ENCODE results near the gene ORC1. TPM values are rescaled to one million over a fixed set of nuclear protein-coding genes. Genes with fewer than 3 reads are reported as not detected.

The ORC1 gene
- total RNA-seq, 1 experiment from 2014 or later: 14.0 TPM

DNA sequence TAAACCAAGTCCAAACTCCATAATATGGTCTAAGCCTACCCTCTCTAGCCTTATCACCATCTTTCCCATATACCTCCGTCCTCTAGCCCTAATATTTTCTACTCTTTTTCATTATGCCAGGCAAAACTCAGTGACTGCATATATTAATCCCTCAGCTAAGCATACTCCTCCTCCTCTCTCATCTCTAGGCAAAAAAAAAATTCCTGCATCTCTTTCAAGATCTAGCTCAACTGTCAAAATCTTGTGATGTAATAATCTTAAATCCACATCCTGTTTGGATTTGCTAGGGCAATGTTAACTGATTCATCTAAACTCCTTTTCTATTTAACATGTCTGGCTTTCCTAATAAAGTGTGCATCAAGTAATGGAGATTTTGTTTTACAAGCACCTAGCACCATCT, 20.6 kb upstream of the ORC1 start:
- H3K27me3 Mint-ChIP-seq (ENCODE audit: insufficient read depth, unreplicated experiment): no peaks in the 10 kb centered on the region
- Histone ChIP-seq H3K36me3 (ENCODE audit: control insufficient read depth, insufficient read depth, low read length) (no peaks in the 10 kb centered on the region), H3K4me3 (ENCODE audit: low read depth, low read length) (no peak overlapping the region), H3K27me3 (replicated peaks; ENCODE audit: control insufficient read depth, insufficient read depth, low read length) (no peaks in the 10 kb centered on the region), H3K9me3 (no peaks in the 10 kb centered on the region), H3K4me1 (no peaks in the 10 kb centered on the region)
- intact Hi-C loops (cut with micrococcal nuclease; ENCODE audit: unreplicated experiment): no loop called here
- no peak for DNase-seq
- ChIA-PET CTCF (no interaction called here), POLR2A (no interaction called here)
- H3K9me3 Mint-ChIP-seq (ENCODE audit: unreplicated experiment): no peaks in the 10 kb centered on the region
- H3K36me3 Mint-ChIP-seq (ENCODE audit: insufficient read depth, unreplicated experiment): peaks cover 26% of the 10 kb centered on the region
- no TSS peak for BruUV-seq (replicated peaks)
- TF ChIP-seq, protein P1, sequence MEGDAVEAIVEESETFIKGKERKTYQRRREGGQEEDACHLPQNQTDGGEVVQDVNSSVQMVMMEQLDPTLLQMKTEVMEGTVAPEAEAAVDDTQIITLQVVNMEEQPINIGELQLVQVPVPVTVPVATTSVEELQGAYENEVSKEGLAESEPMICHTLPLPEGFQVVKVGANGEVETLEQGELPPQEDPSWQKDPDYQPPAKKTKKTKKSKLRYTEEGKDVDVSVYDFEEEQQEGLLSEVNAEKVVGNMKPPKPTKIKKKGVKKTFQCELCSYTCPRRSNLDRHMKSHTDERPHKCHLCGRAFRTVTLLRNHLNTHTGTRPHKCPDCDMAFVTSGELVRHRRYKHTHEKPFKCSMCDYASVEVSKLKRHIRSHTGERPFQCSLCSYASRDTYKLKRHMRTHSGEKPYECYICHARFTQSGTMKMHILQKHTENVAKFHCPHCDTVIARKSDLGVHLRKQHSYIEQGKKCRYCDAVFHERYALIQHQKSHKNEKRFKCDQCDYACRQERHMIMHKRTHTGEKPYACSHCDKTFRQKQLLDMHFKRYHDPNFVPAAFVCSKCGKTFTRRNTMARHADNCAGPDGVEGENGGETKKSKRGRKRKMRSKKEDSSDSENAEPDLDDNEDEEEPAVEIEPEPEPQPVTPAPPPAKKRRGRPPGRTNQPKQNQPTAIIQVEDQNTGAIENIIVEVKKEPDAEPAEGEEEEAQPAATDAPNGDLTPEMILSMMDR (IDR thresholded peaks at IDR 0.05; ENCODE audit: insufficient read depth in 1 of 2, low read depth in 1 of 2, low read length in 1 of 2, severe bottlenecking in 1 of 2, unreplicated experiment in 1 of 2): no peak
- H3K4me1 Mint-ChIP-seq (ENCODE audit: low read depth, unreplicated experiment): no peaks in the 10 kb centered on the region
- no peak overlapping the region for H3K27ac Mint-ChIP-seq (ENCODE audit: unreplicated experiment)
- H3K4me3 Mint-ChIP-seq (ENCODE audit: unreplicated experiment): no peak overlapping the region

DNA sequence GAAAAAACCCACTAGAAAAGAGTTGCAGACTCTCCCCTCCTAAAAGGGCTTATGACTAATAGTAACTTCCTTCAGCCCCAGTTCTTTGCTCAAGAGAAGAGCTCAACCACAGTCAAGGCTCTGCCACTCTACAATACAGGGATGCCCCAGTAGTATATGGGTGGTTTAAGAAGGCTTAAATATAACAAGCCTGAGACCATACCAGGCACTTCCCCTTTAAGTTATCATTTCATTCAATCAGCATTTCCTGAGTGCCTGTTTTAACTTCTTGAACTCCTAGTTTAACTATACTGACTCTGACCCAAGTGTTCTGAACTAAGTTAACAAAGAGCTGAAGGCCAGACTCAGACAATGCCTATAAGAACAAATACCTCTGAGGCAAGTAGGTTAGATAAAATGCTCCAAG, 20.0 kb upstream of the ORC1 start:
- Histone ChIP-seq H3K4me1 (no peaks in the 10 kb centered on the region), H3K4me3 (ENCODE audit: low read depth, low read length) (no peak overlapping the region), H3K27me3 (replicated peaks; ENCODE audit: control insufficient read depth, insufficient read depth, low read length) (no peaks in the 10 kb centered on the region), H3K36me3 (ENCODE audit: control insufficient read depth, insufficient read depth, low read length) (no peaks in the 10 kb centered on the region), H3K9me3 (no peaks in the 10 kb centered on the region)
- Mint-ChIP-seq H3K4me1 (ENCODE audit: low read depth, unreplicated experiment) (no peaks in the 10 kb centered on the region), H3K4me3 (ENCODE audit: unreplicated experiment) (no peak overlapping the region), H3K27ac (ENCODE audit: unreplicated experiment) (no peak overlapping the region), H3K9me3 (ENCODE audit: unreplicated experiment) (no peaks in the 10 kb centered on the region), H3K27me3 (ENCODE audit: insufficient read depth, unreplicated experiment) (no peaks in the 10 kb centered on the region), H3K36me3 (ENCODE audit: insufficient read depth, unreplicated experiment) (peaks cover 32% of the 10 kb centered on the region)
- ChIA-PET CTCF (no interaction called here), POLR2A (no interaction called here)
- intact Hi-C loops (cut with micrococcal nuclease; ENCODE audit: unreplicated experiment): no loop called here
- TF ChIP-seq, protein P1 (IDR thresholded peaks at IDR 0.05; ENCODE audit: insufficient read depth in 1 of 2, low read depth in 1 of 2, low read length in 1 of 2, severe bottlenecking in 1 of 2, unreplicated experiment in 1 of 2): no peak
- BruUV-seq (replicated peaks): no TSS peak
- DNase-seq: no peak

DNA sequence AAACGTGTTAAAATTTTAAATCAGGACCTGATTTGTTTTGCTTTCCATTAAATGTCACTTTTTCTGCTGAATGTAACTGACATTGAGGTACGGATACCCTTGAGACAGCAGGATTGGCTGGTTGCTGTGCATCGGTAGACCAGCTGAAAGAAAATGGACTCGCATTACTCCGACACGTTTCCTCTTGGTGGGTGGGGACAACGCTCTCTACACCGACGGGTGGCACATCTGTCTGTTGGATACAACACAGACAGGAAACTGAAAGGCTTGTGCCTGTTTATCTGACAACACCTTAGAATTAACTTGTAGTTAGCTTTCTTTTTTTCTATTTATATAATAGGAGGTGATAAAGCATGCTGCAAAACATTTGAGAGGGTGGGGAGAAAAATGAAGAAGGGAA, 19.5 kb upstream of the ORC1 start:
- Mint-ChIP-seq H3K4me3 (ENCODE audit: unreplicated experiment) (no peak overlapping the region), H3K9me3 (ENCODE audit: unreplicated experiment) (no peaks in the 10 kb centered on the region), H3K36me3 (ENCODE audit: insufficient read depth, unreplicated experiment) (peaks cover 36% of the 10 kb centered on the region), H3K27me3 (ENCODE audit: insufficient read depth, unreplicated experiment) (no peaks in the 10 kb centered on the region), H3K27ac (ENCODE audit: unreplicated experiment) (no peak overlapping the region), H3K4me1 (ENCODE audit: low read depth, unreplicated experiment) (no peaks in the 10 kb centered on the region)
- Histone ChIP-seq H3K36me3 (ENCODE audit: control insufficient read depth, insufficient read depth, low read length) (no peaks in the 10 kb centered on the region), H3K4me1 (no peaks in the 10 kb centered on the region), H3K9me3 (no peaks in the 10 kb centered on the region), H3K27me3 (replicated peaks; ENCODE audit: control insufficient read depth, insufficient read depth, low read length) (no peaks in the 10 kb centered on the region), H3K4me3 (ENCODE audit: low read depth, low read length) (no peak overlapping the region)
- no TSS peak for BruUV-seq (replicated peaks)
- intact Hi-C loops (cut with micrococcal nuclease; ENCODE audit: unreplicated experiment): no loop called here
- no peak for DNase-seq
- CTCF ChIA-PET: no interaction called here
- POLR2A ChIA-PET: no interaction called here
- TF ChIP-seq, protein P1 (IDR thresholded peaks at IDR 0.05; ENCODE audit: insufficient read depth in 1 of 2, low read depth in 1 of 2, low read length in 1 of 2, severe bottlenecking in 1 of 2, unreplicated experiment in 1 of 2): no peak
